ENCODE results near the gene PTPA. TPM values are rescaled to one million over a fixed set of nuclear protein-coding genes. Genes with fewer than 3 reads are reported as not detected.

The PTPA gene
- total RNA-seq, 3 donors from 2014 or later, result 34.2 to 83.4 (median 71.1) TPM

DNA sequence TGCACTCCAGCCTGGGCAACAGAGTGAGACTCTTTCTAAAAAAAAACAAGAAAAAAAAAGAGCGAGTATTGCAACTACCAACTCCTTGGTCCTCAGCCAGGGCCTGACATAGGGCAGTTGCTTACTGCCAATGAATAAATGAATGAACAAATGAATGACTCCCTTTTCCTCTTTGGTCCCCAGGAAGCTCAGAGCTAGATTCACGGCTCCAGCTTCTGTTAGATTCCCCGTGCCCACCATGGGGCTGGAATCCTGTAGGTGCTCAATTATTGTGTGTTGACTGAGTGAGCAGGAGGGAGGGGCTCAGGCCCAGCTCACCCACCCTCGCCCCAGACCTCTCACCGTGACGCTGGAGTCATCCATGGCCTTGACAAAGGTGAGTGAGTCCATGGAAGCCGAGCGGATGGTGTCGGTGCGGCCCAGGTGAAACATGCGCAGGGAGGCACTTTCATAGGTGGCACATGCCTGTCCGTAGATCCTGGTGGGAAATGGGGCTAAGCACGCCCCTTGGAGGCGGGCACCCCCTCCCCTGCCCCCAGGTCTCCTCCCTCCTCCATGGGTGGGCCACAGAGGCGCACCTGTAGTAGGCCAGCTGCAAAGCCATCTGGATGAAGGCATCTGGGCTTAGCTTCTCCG lies 13.4 kb upstream of the PTPA start:
- H3K9me3 ChIP-seq, result no peaks in the 10 kb centered on the region
- no peaks in the 10 kb centered on the region for H3K36me3 ChIP-seq
- H3K4me1 ChIP-seq, result no peaks in the 10 kb centered on the region
- intact Hi-C loops (cut with DNase I; ENCODE audit: low total_unique reads), result no loop called here
- H3K27ac ChIP-seq, result no peak overlapping the region
- no peaks in the 10 kb centered on the region for H3K27me3 ChIP-seq
- TF ChIP-seq POLR2AphosphoS5 (IDR thresholded peaks at IDR 0.05), result no peak
- no peak for TF ChIP-seq POLR2A (IDR thresholded peaks at IDR 0.05)
- TF ChIP-seq, protein P1, sequence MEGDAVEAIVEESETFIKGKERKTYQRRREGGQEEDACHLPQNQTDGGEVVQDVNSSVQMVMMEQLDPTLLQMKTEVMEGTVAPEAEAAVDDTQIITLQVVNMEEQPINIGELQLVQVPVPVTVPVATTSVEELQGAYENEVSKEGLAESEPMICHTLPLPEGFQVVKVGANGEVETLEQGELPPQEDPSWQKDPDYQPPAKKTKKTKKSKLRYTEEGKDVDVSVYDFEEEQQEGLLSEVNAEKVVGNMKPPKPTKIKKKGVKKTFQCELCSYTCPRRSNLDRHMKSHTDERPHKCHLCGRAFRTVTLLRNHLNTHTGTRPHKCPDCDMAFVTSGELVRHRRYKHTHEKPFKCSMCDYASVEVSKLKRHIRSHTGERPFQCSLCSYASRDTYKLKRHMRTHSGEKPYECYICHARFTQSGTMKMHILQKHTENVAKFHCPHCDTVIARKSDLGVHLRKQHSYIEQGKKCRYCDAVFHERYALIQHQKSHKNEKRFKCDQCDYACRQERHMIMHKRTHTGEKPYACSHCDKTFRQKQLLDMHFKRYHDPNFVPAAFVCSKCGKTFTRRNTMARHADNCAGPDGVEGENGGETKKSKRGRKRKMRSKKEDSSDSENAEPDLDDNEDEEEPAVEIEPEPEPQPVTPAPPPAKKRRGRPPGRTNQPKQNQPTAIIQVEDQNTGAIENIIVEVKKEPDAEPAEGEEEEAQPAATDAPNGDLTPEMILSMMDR (IDR thresholded peaks at IDR 0.05), result no peak
- no peak overlapping the region for H3K4me3 ChIP-seq
- no peak for DNase-seq (ENCODE audit: low spot score in 2 of 2)

DNA sequence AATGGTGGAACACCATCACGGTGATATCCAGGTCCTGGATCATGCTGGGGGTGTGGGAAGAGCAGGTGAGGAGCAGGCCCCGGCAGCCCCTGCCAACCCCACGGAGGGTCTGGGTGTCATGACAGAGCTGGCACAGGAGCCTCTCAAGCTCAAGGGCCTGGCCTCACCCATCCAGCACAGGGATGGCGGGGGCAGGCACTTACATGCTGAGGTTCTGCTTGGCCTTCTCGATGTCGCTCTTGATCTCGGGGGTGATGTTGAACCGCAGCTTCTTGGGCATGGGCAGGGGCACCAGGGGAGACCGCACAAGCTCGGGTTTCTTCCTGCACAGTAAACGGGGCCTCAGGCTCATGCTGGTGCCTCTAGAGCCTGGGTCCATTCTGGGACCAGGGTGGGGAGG lies 12.9 kb upstream of the PTPA start:
- Histone ChIP-seq H3K27ac (no peak overlapping the region), H3K27me3 (no peaks in the 10 kb centered on the region), H3K4me1 (no peaks in the 10 kb centered on the region), H3K9me3 (no peaks in the 10 kb centered on the region), H3K36me3 (no peaks in the 10 kb centered on the region), H3K4me3 (no peak overlapping the region)
- DNase-seq (ENCODE audit: low spot score in 2 of 2), result no peak
- intact Hi-C loops (cut with DNase I; ENCODE audit: low total_unique reads), result no loop called here
- TF ChIP-seq, protein P1 (IDR thresholded peaks at IDR 0.05), result no peak
- no peak for TF ChIP-seq POLR2A (IDR thresholded peaks at IDR 0.05)
- TF ChIP-seq POLR2AphosphoS5 (IDR thresholded peaks at IDR 0.05), result no peak

DNA sequence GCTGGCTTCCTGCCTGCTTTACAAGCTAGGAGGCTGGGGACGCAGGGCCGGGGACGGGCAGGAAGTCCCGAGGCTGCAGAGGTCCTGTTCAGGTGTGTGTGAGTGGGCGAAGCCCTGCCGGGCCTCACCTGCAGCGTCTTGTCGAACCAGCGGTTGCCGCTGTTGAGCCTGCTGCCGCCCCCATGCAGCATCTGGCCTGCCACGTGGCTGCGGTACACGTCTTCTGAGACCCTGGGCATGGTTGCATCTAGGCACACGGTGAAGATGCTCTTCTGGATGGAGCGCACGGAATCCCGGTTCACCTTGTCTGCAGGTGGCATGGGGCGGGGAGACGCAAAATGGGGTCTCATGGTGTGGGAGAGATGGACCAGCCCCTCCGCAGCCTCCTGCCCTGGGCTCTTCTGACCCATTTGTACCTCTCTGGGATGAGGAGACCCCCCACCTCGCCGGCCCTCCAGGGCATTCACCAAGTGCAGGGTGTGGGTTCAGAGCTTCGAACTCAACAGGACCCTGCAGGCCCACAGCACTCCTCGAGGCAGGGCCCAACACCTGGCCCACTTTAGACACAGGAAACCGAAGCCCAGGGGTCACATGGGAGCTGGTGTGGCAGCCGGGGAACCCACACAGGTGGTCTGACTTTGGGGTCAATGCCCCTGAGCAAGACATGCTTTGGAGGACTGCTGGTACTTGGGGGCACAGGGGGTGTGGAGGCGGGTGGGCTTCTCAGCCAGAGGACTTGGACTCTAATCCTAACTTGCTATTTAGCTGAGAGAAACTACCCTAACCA lies 10.6 kb upstream of the PTPA start:
- no peaks in the 10 kb centered on the region for H3K27me3 ChIP-seq
- TF ChIP-seq, protein P1 (IDR thresholded peaks at IDR 0.05), result no peak
- TF ChIP-seq POLR2AphosphoS5 (IDR thresholded peaks at IDR 0.05) (no peak), POLR2A (IDR thresholded peaks at IDR 0.05) (no peak)
- no peaks in the 10 kb centered on the region for H3K9me3 ChIP-seq
- H3K4me3 ChIP-seq, result no peak overlapping the region
- DNase-seq (ENCODE audit: low spot score in 2 of 2), result no peak
- intact Hi-C loops (cut with DNase I; ENCODE audit: low total_unique reads), result no loop called here
- no peak overlapping the region for H3K27ac ChIP-seq
- H3K4me1 ChIP-seq, result no peaks in the 10 kb centered on the region
- H3K36me3 ChIP-seq, result no peaks in the 10 kb centered on the region

DNA sequence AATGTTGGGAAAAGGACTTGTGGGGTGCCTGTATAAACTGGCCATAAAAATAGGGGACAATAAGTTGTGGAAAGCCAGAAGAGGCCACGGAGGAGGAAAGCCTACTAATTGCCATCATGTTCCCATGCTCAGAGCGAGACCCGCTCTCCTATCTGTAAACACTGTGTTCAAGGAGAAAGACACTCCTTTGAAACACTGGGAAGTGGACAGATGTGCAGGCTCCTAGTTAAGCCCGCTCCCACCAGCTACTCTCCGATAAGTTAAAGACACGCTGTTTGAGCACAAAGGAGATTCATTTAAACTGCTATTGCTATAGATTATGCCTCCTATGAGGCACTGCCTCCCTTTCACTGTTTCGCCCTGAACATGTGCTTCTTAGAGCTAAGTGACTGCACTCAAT lies 9.9 kb upstream of the PTPA start:
- no peak for TF ChIP-seq POLR2AphosphoS5 (IDR thresholded peaks at IDR 0.05)
- TF ChIP-seq, protein P1 (IDR thresholded peaks at IDR 0.05), result no peak
- DNase-seq (ENCODE audit: low spot score in 2 of 2), result no peak
- H3K4me3 ChIP-seq, result no peak overlapping the region
- no peaks in the 10 kb centered on the region for H3K4me1 ChIP-seq
- intact Hi-C loops (cut with DNase I; ENCODE audit: low total_unique reads), result no loop called here
- no peaks in the 10 kb centered on the region for H3K9me3 ChIP-seq
- H3K27ac ChIP-seq, result no peak overlapping the region
- no peaks in the 10 kb centered on the region for H3K36me3 ChIP-seq
- H3K27me3 ChIP-seq, result no peaks in the 10 kb centered on the region

DNA sequence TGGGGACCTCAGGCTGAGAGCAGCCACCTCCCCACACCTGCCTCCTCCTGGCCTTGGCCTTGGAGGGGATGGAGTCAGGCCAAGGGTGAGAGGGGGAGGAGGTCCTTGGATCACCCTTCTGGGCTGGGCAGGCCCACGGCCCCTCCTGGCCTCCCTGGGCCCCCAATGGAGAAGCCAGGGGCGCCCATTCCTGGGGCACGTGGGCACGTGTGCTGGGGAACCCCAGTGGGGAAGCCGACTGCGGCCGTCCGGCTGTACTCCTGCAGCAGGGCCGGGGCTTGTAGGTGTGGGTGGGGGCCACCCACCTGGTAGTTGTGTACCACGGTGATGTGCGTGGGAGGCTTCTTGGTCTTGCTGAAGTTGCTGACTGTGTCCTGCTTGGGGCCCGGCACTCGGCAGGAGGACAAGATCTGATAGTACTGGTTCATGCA lies 9.1 kb upstream of the PTPA start:
- Histone ChIP-seq H3K9me3 (no peaks in the 10 kb centered on the region), H3K4me1 (no peaks in the 10 kb centered on the region), H3K4me3 (no peak overlapping the region), H3K27ac (no peak overlapping the region), H3K36me3 (no peaks in the 10 kb centered on the region), H3K27me3 (no peaks in the 10 kb centered on the region)
- DNase-seq (ENCODE audit: low spot score in 2 of 2), result no peak
- TF ChIP-seq POLR2AphosphoS5 (IDR thresholded peaks at IDR 0.05) (no peak), POLR2A (IDR thresholded peaks at IDR 0.05) (no peak)
- TF ChIP-seq, protein P1 (IDR thresholded peaks at IDR 0.05), result no peak
- intact Hi-C loops (cut with DNase I; ENCODE audit: low total_unique reads), result no loop called here

All from breast epithelium (tissue), 4 donors.